GM23338 (cell line): ENCODE results near the gene UMODL1. TPM values are rescaled to one million over a fixed set of nuclear protein-coding genes. Genes with fewer than 3 reads are reported as not detected.

Experiments used
- ATAC-seq: fragments of 200-7000 bp; cut with Tn5 transposase; 3 replicates; pipeline ENCODE4 v1.9.1; 2020
- DNase-seq: peaks from one replicate; pipeline ENCODE4 v3.0.0-alpha.2; 2015; ENCODE audit warnings: low spot score
- H2AFZ ChIP-seq: fragments of 200-600 bp; sonication (generic); 2 replicates; pipeline ENCODE4 v1.8.0; 2016; ENCODE audit warnings: antibody characterized with exemption, mild to moderate bottlenecking, moderate library complexity
- H3F3A ChIP-seq: fragments of 200-600 bp; sonication (generic); replicated peaks from 2 replicates; pipeline ENCODE4 v1.8.0; 2017; ENCODE audit warnings: antibody characterized with exemption, mixed run types, low read depth
- H3K27ac ChIP-seq: fragments of 200-600 bp; sonication (generic); 2 replicates; pipeline ENCODE4 v1.6.1; 2016; ENCODE audit warnings: low read depth
- H3K27me3 ChIP-seq: fragments of 200-600 bp; sonication (generic); 2 replicates; pipeline ENCODE4 v1.8.0; 2016; ENCODE audit warnings: mild to moderate bottlenecking, mixed run types, moderate library complexity; ENCODE audit not compliant: insufficient read depth
- H3K36me3 ChIP-seq: fragments of 200-600 bp; sonication (generic); 2 replicates; pipeline ENCODE4 v1.8.0; 2016; ENCODE audit warnings: mild to moderate bottlenecking; ENCODE audit not compliant: insufficient read depth
- H3K4me1 ChIP-seq: fragments of 200-600 bp; sonication (generic); 2 replicates; pipeline ENCODE4 v1.8.0; 2016; ENCODE audit warnings: mild to moderate bottlenecking, moderate library complexity; ENCODE audit not compliant: insufficient read depth
- H3K4me2 ChIP-seq: fragments of 200-600 bp; sonication (generic); 2 replicates; pipeline ENCODE4 v1.7.1; 2017; ENCODE audit warnings: mixed run types
- H3K4me3 ChIP-seq: fragments of 200-600 bp; sonication (generic); 2 replicates; pipeline ENCODE4 v1.6.1; 2016; ENCODE audit warnings: mixed run types
- H3K79me2 ChIP-seq: fragments of 200-600 bp; sonication (generic); replicated peaks from 2 replicates; pipeline ENCODE4 v1.8.0; 2017; ENCODE audit warnings: mild to moderate bottlenecking; ENCODE audit not compliant: insufficient read depth
- H3K9me2 ChIP-seq: fragments of 200-600 bp; sonication (generic); 2 replicates; pipeline ENCODE4 v1.8.0; 2017; ENCODE audit not compliant: insufficient read depth
- H4K20me1 ChIP-seq: fragments of 200-600 bp; sonication (generic); replicated peaks from 2 replicates; pipeline ENCODE4 v1.8.0; 2017; ENCODE audit warnings: mild to moderate bottlenecking; ENCODE audit not compliant: insufficient read depth
- H3K27ac Mint-ChIP-seq: 2 replicates; pipeline ENCODE4 v1.8.0; 2020; ENCODE audit warnings: inconsistent platforms, mild to moderate bottlenecking, moderate library complexity, mixed read lengths
- H3K27me3 Mint-ChIP-seq: 3 replicates; pipeline ENCODE4 v1.8.0; 2022; ENCODE audit warnings: low read depth, mild to moderate bottlenecking, moderate library complexity, mixed read lengths, inconsistent platforms; ENCODE audit not compliant: insufficient read depth, poor library complexity
- H3K36me3 Mint-ChIP-seq: 3 replicates; pipeline ENCODE4 v1.8.0; 2021; ENCODE audit warnings: low read depth, mild to moderate bottlenecking, inconsistent platforms, moderate library complexity, mixed read lengths
- H3K4me1 Mint-ChIP-seq: 3 replicates; pipeline ENCODE4 v1.8.0; 2020; ENCODE audit warnings: mild to moderate bottlenecking, inconsistent platforms, mixed read lengths
- H3K4me3 Mint-ChIP-seq: 3 replicates; pipeline ENCODE4 v1.8.0; 2021; ENCODE audit warnings: moderate library complexity, mild to moderate bottlenecking, inconsistent platforms, mixed read lengths
- H3K9me3 Mint-ChIP-seq: 3 replicates; pipeline ENCODE4 v1.8.0; 2020; ENCODE audit warnings: moderate library complexity, mild to moderate bottlenecking, inconsistent platforms, mixed read lengths
- CREB1 ChIP-seq: fragments of 250-450 bp; sonication (Bioruptor Pico); IDR thresholded peaks from 2 replicates; pipeline ENCODE4 v1.5.0; 2020; ENCODE audit warnings: low read depth, mild to moderate bottlenecking, moderate library complexity
- EZH2 ChIP-seq: fragments of 200-600 bp; sonication (generic); IDR thresholded peaks from one replicate; pipeline ENCODE4 v1.8.0; 2017; ENCODE audit warnings: antibody characterized with exemption, mild to moderate bottlenecking, low read depth; ENCODE audit not compliant: unreplicated experiment
- EZH2phosphoT487 ChIP-seq: fragments of 200-600 bp; sonication (generic); IDR thresholded peaks from one replicate; pipeline ENCODE4 v1.8.1; 2018; ENCODE audit warnings: antibody characterized with exemption; ENCODE audit not compliant: unreplicated experiment
- JUNB ChIP-seq: IDR thresholded peaks from one replicate; pipeline ENCODE4 v1.6.1; 2016; ENCODE audit warnings: antibody characterized with exemption; ENCODE audit not compliant: unreplicated experiment
- NANOG ChIP-seq: IDR thresholded peaks from 2 replicates; pipeline ENCODE4 v1.6.1; 2016; ENCODE audit warnings: antibody characterized with exemption, borderline replicate concordance
- POLR2AphosphoS5 ChIP-seq: IDR thresholded peaks from 2 replicates; pipeline ENCODE4 v1.6.1; 2016; ENCODE audit warnings: antibody characterized with exemption, low read depth
- STAT1 ChIP-seq: IDR thresholded peaks from one replicate; pipeline ENCODE4 v1.6.1; 2016; ENCODE audit warnings: antibody characterized with exemption; ENCODE audit not compliant: unreplicated experiment
- ZNF114 ChIP-seq: fragments of 250-450 bp; sonication (Bioruptor Pico); IDR thresholded peaks from 2 replicates; pipeline ENCODE4 v1.5.0; 2020; ENCODE audit warnings: mild to moderate bottlenecking, moderate library complexity
- ZNF331 ChIP-seq: fragments of 250-450 bp; sonication (Bioruptor Pico); IDR thresholded peaks from 2 replicates; pipeline ENCODE4 v1.5.0; 2020; ENCODE audit warnings: low read depth, mild to moderate bottlenecking, moderate library complexity
- polyA plus RNA-seq: library from polyadenylated mRNA; unstranded; fragments of >200 nt; fragmentation: Nextera tagmentation; extraction: Ambion mirVana; gene quantifications from 2 replicates; pipeline ENCODE4 v1.2.1, GENCODE V29; 2016
- total RNA-seq: library from RNA; depleted of rRNA; stranded (reverse); fragments of >200 nt; shearing (Covaris generic); gene quantifications from 2 replicates; pipeline ENCODE4 v1.2.3, GENCODE V29; 2014
- TF ChIP-seq, protein P1 (sequence below): IDR thresholded peaks from one replicate; pipeline ENCODE4 v1.6.1; 2018; ENCODE audit warnings: antibody characterized with exemption; ENCODE audit not compliant: unreplicated experiment
- TF ChIP-seq, protein P2 (sequence below): IDR thresholded peaks from 2 replicates; pipeline ENCODE4 v1.6.1; 2016; ENCODE audit warnings: antibody characterized with exemption
- TF ChIP-seq, protein P3 (sequence below): fragments of 250-450 bp; sonication (Bioruptor Pico); IDR thresholded peaks from 2 replicates; pipeline ENCODE4 v1.5.0; 2020; ENCODE audit warnings: mild to moderate bottlenecking, moderate library complexity
- TF ChIP-seq, protein P4 (sequence below), 2 experiments: fragments of 200-600 bp in 1 of 2; sonication (generic) in 1 of 2; conservative IDR thresholded peaks; 2 replicates each; pipeline versions ENCODE4 v1.5.1 to v1.6.1; 2016 to 2017; ENCODE audit warnings: antibody characterized with exemption in 2 of 2, low read depth in 2 of 2, mild to moderate bottlenecking in 2 of 2, moderate library complexity in 1 of 2

Gene UMODL1
- total and polyA plus RNA-seq, 2 experiments from 2014 or later = not detected

DNA sequence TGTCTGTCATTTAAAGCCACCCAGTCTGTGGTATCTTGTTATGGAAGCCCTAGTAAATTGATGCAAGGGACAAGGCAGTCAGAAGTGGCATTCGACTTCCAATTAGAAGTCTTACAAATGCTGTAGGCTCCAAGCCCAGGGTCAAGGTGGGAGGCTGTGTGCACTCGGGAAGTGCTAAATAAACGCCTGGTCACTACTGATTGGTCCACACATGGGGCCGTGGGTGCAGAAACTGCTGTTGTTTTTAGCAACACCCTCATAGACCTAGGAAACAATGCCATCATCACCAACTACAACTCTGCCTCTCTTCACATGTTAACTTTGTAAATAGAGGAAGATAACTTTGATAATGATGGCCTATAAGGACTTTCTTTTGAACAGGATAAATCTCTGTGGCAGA is 40.8 kb upstream of the UMODL1 start:
- Mint-ChIP-seq H3K9me3 (no peaks in the 10 kb centered on the region; the same call in 2 of the 3 replicates), H3K4me3 (no peak overlapping the region), H3K27ac (no peak overlapping the region), H3K36me3 (no peaks in the 10 kb centered on the region), H3K4me1 (no peaks in the 10 kb centered on the region; the same call in 2 of the 3 replicates), H3K27me3 (peaks cover 10% of the 10 kb centered on the region)
- Histone ChIP-seq H3K27ac (no peak overlapping the region), H3K9me2 (no peaks in the 10 kb centered on the region), H3K79me2 (no peaks in the 10 kb centered on the region), H2AFZ (no peak overlapping the region), H4K20me1 (no peaks in the 10 kb centered on the region), H3K4me2 (no peak overlapping the region), H3K4me3 (no peak overlapping the region), H3K36me3 (no peaks in the 10 kb centered on the region), H3F3A (no peaks in the 10 kb centered on the region), H3K27me3 (no peaks in the 10 kb centered on the region), H3K4me1 (no peaks in the 10 kb centered on the region)
- TF ChIP-seq CREB1 (CRISPR knock-in tag) (no peak), EZH2phosphoT487 (no peak), NANOG (no peak), ZNF114 (CRISPR knock-in tag) (no peak), EZH2 (no peak), POLR2AphosphoS5 (no peak), JUNB (no peak), ZNF331 (no peak), STAT1 (no peak)
- TF ChIP-seq, protein P1, sequence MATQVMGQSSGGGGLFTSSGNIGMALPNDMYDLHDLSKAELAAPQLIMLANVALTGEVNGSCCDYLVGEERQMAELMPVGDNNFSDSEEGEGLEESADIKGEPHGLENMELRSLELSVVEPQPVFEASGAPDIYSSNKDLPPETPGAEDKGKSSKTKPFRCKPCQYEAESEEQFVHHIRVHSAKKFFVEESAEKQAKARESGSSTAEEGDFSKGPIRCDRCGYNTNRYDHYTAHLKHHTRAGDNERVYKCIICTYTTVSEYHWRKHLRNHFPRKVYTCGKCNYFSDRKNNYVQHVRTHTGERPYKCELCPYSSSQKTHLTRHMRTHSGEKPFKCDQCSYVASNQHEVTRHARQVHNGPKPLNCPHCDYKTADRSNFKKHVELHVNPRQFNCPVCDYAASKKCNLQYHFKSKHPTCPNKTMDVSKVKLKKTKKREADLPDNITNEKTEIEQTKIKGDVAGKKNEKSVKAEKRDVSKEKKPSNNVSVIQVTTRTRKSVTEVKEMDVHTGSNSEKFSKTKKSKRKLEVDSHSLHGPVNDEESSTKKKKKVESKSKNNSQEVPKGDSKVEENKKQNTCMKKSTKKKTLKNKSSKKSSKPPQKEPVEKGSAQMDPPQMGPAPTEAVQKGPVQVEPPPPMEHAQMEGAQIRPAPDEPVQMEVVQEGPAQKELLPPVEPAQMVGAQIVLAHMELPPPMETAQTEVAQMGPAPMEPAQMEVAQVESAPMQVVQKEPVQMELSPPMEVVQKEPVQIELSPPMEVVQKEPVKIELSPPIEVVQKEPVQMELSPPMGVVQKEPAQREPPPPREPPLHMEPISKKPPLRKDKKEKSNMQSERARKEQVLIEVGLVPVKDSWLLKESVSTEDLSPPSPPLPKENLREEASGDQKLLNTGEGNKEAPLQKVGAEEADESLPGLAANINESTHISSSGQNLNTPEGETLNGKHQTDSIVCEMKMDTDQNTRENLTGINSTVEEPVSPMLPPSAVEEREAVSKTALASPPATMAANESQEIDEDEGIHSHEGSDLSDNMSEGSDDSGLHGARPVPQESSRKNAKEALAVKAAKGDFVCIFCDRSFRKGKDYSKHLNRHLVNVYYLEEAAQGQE = no peak
- TF ChIP-seq, protein P2, sequence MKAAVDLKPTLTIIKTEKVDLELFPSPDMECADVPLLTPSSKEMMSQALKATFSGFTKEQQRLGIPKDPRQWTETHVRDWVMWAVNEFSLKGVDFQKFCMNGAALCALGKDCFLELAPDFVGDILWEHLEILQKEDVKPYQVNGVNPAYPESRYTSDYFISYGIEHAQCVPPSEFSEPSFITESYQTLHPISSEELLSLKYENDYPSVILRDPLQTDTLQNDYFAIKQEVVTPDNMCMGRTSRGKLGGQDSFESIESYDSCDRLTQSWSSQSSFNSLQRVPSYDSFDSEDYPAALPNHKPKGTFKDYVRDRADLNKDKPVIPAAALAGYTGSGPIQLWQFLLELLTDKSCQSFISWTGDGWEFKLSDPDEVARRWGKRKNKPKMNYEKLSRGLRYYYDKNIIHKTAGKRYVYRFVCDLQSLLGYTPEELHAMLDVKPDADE = no peak
- TF ChIP-seq, protein P3, sequence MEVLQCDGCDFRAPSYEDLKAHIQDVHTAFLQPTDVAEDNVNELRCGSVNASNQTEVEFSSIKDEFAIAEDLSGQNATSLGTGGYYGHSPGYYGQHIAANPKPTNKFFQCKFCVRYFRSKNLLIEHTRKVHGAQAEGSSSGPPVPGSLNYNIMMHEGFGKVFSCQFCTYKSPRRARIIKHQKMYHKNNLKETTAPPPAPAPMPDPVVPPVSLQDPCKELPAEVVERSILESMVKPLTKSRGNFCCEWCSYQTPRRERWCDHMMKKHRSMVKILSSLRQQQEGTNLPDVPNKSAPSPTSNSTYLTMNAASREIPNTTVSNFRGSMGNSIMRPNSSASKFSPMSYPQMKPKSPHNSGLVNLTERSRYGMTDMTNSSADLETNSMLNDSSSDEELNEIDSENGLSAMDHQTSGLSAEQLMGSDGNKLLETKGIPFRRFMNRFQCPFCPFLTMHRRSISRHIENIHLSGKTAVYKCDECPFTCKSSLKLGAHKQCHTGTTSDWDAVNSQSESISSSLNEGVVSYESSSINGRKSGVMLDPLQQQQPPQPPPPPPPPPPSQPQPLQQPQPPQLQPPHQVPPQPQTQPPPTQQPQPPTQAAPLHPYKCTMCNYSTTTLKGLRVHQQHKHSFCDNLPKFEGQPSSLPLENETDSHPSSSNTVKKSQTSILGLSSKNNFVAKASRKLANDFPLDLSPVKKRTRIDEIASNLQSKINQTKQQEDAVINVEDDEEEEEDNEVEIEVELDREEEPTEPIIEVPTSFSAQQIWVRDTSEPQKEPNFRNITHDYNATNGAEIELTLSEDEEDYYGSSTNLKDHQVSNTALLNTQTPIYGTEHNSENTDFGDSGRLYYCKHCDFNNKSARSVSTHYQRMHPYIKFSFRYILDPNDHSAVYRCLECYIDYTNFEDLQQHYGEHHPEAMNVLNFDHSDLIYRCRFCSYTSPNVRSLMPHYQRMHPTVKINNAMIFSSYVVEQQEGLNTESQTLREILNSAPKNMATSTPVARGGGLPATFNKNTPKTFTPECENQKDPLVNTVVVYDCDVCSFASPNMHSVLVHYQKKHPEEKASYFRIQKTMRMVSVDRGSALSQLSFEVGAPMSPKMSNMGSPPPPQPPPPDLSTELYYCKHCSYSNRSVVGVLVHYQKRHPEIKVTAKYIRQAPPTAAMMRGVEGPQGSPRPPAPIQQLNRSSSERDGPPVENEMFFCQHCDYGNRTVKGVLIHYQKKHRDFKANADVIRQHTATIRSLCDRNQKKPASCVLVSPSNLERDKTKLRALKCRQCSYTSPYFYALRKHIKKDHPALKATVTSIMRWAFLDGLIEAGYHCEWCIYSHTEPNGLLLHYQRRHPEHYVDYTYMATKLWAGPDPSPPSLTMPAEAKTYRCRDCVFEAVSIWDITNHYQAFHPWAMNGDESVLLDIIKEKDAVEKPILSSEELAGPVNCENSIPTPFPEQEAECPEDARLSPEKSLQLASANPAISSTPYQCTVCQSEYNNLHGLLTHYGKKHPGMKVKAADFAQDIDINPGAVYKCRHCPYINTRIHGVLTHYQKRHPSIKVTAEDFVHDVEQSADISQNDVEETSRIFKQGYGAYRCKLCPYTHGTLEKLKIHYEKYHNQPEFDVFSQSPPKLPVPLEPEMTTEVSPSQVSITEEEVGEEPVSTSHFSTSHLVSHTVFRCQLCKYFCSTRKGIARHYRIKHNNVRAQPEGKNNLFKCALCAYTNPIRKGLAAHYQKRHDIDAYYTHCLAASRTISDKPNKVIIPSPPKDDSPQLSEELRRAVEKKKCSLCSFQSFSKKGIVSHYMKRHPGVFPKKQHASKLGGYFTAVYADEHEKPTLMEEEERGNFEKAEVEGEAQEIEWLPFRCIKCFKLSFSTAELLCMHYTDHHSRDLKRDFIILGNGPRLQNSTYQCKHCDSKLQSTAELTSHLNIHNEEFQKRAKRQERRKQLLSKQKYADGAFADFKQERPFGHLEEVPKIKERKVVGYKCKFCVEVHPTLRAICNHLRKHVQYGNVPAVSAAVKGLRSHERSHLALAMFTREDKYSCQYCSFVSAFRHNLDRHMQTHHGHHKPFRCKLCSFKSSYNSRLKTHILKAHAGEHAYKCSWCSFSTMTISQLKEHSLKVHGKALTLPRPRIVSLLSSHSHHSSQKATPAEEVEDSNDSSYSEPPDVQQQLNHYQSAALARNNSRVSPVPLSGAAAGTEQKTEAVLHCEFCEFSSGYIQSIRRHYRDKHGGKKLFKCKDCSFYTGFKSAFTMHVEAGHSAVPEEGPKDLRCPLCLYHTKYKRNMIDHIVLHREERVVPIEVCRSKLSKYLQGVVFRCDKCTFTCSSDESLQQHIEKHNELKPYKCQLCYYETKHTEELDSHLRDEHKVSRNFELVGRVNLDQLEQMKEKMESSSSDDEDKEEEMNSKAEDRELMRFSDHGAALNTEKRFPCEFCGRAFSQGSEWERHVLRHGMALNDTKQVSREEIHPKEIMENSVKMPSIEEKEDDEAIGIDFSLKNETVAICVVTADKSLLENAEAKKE (CRISPR knock-in tag) = no peak
- TF ChIP-seq, protein P4, sequence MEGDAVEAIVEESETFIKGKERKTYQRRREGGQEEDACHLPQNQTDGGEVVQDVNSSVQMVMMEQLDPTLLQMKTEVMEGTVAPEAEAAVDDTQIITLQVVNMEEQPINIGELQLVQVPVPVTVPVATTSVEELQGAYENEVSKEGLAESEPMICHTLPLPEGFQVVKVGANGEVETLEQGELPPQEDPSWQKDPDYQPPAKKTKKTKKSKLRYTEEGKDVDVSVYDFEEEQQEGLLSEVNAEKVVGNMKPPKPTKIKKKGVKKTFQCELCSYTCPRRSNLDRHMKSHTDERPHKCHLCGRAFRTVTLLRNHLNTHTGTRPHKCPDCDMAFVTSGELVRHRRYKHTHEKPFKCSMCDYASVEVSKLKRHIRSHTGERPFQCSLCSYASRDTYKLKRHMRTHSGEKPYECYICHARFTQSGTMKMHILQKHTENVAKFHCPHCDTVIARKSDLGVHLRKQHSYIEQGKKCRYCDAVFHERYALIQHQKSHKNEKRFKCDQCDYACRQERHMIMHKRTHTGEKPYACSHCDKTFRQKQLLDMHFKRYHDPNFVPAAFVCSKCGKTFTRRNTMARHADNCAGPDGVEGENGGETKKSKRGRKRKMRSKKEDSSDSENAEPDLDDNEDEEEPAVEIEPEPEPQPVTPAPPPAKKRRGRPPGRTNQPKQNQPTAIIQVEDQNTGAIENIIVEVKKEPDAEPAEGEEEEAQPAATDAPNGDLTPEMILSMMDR (conservative IDR thresholded peaks at IDR 0.05; ENCODE audit: low read depth in 2 of 2) = no peak
- DNase-seq = no peak
- no peak for ATAC-seq
